A673 (cell line): Measurements from ENCODE around the gene KIRREL3.

ENCODE experiments used
- CTCF ChIP-seq: fragments of 300-800, 200-600 bp; sonication (generic); conservative IDR thresholded peaks from 2 replicates; pipeline ENCODE4 v1.5.1; 2017; ENCODE audit warnings: low read depth, mild to moderate bottlenecking, antibody characterized with exemption, low read length, moderate library complexity, mixed read lengths
- EZH2 ChIP-seq: fragments of 200-600 bp; sonication (generic); IDR thresholded peaks from 2 replicates; pipeline ENCODE4 v1.6.1; 2017; ENCODE audit warnings: borderline replicate concordance, low read depth, mild to moderate bottlenecking, mixed read lengths, antibody characterized with exemption, low read length; ENCODE audit not compliant: poor library complexity, severe bottlenecking

DNA sequence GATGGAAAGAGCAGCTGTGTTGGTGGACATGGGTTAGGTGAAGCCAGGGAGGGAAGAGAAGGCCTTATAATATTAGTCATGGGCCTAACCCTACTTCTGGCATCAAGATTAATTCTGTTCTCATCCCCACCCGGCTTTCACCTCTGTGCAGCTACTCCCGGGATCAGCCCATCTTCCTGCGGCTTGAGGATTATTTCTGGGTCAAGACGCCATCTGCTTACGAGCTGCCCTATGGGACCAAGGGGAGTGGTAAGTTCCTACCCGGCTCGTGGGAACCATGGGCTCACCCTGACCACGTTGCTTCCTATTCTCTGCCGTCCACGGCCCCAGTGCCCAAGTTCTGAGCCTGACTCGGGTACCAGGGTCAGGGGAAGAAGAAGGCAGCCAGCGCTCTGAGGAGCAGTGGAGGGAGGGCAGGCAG, 593.5 kb downstream of the KIRREL3 start:
- TF ChIP-seq CTCF, result no peak
- no peak for TF ChIP-seq EZH2
